ENCODE results near the gene ADCY10.

- TF ChIP-seq CTCF (IDR thresholded peaks at IDR 0.05; ENCODE audit: insufficient read depth, low read length): no peak
- TF ChIP-seq POLR2AphosphoS5 (IDR thresholded peaks at IDR 0.05; ENCODE audit: low read depth): no peak
- TF ChIP-seq REST (IDR thresholded peaks at IDR 0.05; ENCODE audit: insufficient replicate concordance, low read depth): no peak
These were observed 23.7 kb upstream of the ADCY10 start for GRCh38 chr1:167937709-167938010.

All from HL-60 (cell line).